ENCODE data around the gene DDX4.

- no peak for TF ChIP-seq CTCF (IDR thresholded peaks at IDR 0.05)
- no peak for TF ChIP-seq EP300 (IDR thresholded peaks at IDR 0.05)
Observed at GRCh38 chr5:55865831-55866230, 128.0 kb downstream of the DDX4 start.

All from tibial nerve (tissue), 4 donors.